ENCODE measurements around the gene FBXL2.

DNA sequence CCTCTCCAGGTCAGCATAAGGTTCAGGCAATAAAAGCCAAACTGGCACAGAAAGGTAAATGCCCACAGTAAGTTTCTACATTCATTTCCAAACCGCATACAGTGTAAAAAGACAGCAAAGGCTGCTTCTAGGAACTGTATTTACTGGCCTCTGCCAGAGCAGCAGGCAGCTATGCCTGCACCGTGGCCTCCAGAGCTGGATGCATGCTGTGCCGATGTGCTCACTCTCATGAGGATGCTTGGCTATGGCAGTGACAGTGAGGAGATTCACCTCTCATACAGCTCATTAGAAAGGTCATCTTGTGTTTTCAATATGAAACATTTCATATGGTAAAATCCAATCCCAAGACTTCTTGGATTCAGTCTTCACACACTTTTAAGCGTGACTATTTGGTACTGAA lies 112.7 kb downstream of the FBXL2 start:
- TF ChIP-seq CTCF (IDR thresholded peaks at IDR 0.05) (no peak), POLR2A (IDR thresholded peaks at IDR 0.05) (no peak)

Measured in breast epithelium (tissue), 3 donors.